Activated T-cell treated with anti-CD3 and anti-CD28 coated beads, Interleukin-2, amount 50 U/mL, for 72 hours (primary cell): ENCODE measurements around the gene TRMT61A. TPM values are rescaled to one million over a fixed set of nuclear protein-coding genes. Genes with fewer than 3 reads are reported as not detected.

Experiments used
- ATAC-seq, 2 donors: fragments of 150-1000 bp; cut with Tn5 transposase; replicated peaks in 1 of 2; 2 replicates each; pipeline ENCODE4 v1.10.0; 2021; ENCODE audit warnings: moderate library complexity in 2 of 2, mild to moderate bottlenecking in 1 of 2
- DNase-seq, 2 donors: peaks; one replicate each; pipeline ENCODE4 v3.0.0; 2021 to 2022; ENCODE audit warnings: mixed read lengths in 1 of 2
- H3K27ac Mint-ChIP-seq: one replicate; pipeline ENCODE4 v1.8.0; 2022; ENCODE audit warnings: mild to moderate bottlenecking, moderate library complexity, mixed read lengths
- H3K27me3 Mint-ChIP-seq: one replicate; pipeline ENCODE4 v1.8.0; 2022; ENCODE audit warnings: low read depth, mixed read lengths
- H3K36me3 Mint-ChIP-seq, 2 donors: one replicate each; pipeline ENCODE4 v1.8.0; 2022; ENCODE audit warnings: mixed read lengths in 2 of 2, mild to moderate bottlenecking in 1 of 2; ENCODE audit not compliant: insufficient read depth in 2 of 2
- H3K4me1 Mint-ChIP-seq: one replicate; pipeline ENCODE4 v1.8.0; 2022; ENCODE audit warnings: low read depth, mixed read lengths
- H3K4me3 Mint-ChIP-seq, 2 donors: one replicate each; pipeline ENCODE4 v1.8.0; 2022; ENCODE audit warnings: mild to moderate bottlenecking in 2 of 2, mixed read lengths in 2 of 2, moderate library complexity in 2 of 2
- H3K9me3 Mint-ChIP-seq, 2 donors: one replicate each; pipeline ENCODE4 v1.8.0; 2022; ENCODE audit warnings: mixed read lengths in 2 of 2
- total RNA-seq, 2 donors: library from RNA; stranded (reverse); gene quantifications; one replicate each; pipeline ENCODE4 v1.2.3, GENCODE V29; 2022

Gene TRMT61A
- total RNA-seq, 2 donors from 2014 or later: 6.3 to 8.4 TPM

DNA sequence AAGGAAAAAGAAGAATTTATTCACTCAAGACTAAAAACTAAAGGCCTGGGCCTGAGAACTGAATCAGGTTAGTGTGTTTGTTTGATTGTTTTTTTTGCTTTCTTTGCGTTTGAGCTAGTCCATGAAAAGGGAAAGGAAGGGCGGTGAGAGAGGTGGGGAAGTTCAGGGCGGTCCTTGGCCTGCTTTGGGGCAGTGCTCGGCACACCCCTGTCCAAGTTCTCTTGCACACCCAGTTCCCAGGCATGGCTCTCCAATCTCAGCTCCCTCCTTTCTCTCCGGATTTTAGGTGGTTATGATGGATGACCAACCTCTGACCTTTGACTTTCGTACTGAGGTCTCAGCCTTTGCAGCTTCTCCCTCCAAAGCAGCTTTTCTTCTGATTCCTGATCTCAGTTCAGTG, 45.1 kb downstream of the TRMT61A start:
- Mint-ChIP-seq H3K4me1 (no peaks in the 10 kb centered on the region), H3K27ac (no peak overlapping the region), H3K36me3 (peaks cover 1 to 6% of the 10 kb centered on the region in 2 donors), H3K4me3 (no peak overlapping the region), H3K9me3 (no peaks in the 10 kb centered on the region), H3K27me3 (no peaks in the 10 kb centered on the region)
- DNase-seq: no peak
- ATAC-seq: no peak

- Mint-ChIP-seq H3K27ac (no peak overlapping the region), H3K9me3 (no peaks in the 10 kb centered on the region), H3K36me3 (peaks cover 1 to 6% of the 10 kb centered on the region in 2 donors), H3K4me1 (no peaks in the 10 kb centered on the region), H3K27me3 (no peaks in the 10 kb centered on the region), H3K4me3 (no peak overlapping the region)
- ATAC-seq: no peak
- no peak for DNase-seq
Observed at GRCh38 chr14:103574707-103575285, 45.8 kb downstream of the TRMT61A start.

- DNase-seq: no peak
- no peaks in the 10 kb centered on the region for H3K9me3 Mint-ChIP-seq
- H3K36me3 Mint-ChIP-seq: peaks cover 1 to 6% of the 10 kb centered on the region in 2 donors
- H3K27me3 Mint-ChIP-seq: no peaks in the 10 kb centered on the region
- no peak overlapping the region for H3K4me3 Mint-ChIP-seq
- ATAC-seq: no peak
- no peaks in the 10 kb centered on the region for H3K4me1 Mint-ChIP-seq
- no peak overlapping the region for H3K27ac Mint-ChIP-seq
Observed at GRCh38 chr14:103576371-103577024, 47.5 kb downstream of the TRMT61A start.

DNA sequence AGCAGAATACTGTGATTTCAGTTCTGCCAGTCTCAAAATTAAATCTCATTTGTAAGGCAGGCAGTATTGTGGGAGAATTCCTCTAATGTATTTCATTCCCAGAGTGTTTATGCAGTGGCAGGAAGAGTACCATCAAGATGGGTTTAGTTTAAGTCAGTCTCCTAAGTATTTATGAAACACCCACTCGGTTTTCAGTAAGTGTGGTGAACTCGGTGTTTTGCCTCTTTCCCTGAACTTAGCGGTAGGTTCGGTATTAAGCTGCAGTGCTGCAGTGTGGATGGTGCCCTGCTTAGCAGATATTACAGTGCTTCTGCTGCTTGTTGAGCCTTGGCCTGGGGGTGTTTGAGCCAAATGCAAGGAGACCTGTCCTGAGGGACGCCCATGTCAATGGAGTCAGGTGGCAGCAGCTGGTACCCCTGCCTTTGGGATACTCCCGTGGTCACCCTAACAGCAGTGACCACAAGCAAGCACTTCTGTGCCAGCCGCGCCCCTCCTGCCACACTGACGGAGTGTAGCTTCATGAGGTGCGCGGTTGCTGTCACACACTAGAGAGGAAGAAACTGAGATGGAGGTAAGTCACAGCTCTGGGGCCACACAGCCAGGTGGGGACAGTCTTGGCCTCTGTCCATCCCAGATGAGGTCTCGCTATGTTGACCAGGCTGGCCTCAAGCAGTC, 49.5 kb downstream of the TRMT61A start:
- ATAC-seq (no peak), DNase-seq (no peak)
- no peaks in the 10 kb centered on the region for H3K9me3 Mint-ChIP-seq
- no peaks in the 10 kb centered on the region for H3K4me1 Mint-ChIP-seq
- no peaks in the 10 kb centered on the region for H3K27me3 Mint-ChIP-seq
- no peak overlapping the region for H3K4me3 Mint-ChIP-seq
- H3K27ac Mint-ChIP-seq: no peak overlapping the region
- peaks cover 1 to 6% of the 10 kb centered on the region in 2 donors for H3K36me3 Mint-ChIP-seq

DNA sequence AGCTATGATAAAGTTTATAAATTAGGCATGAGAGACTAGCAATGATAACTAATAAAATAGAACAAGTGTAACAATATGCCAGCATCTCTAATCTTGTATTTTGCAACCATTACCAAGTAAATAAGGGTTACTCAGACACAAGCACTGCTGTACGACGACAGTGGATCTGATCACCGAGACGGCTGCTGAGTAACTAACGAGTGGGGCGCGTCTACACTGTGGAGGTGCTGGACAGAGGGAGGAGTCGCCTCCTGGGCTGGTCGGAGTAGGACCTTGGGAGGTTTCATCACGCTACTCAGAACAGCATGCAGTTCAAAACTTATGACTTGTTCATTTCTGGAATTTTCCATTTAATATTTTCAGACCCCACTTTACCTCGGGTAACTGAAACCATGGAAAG, 52.2 kb downstream of the TRMT61A start:
- H3K27me3 Mint-ChIP-seq: no peaks in the 10 kb centered on the region
- ATAC-seq (no peak), DNase-seq (no peak)
- H3K4me3 Mint-ChIP-seq: no peak overlapping the region
- H3K4me1 Mint-ChIP-seq: no peaks in the 10 kb centered on the region
- H3K27ac Mint-ChIP-seq: no peak overlapping the region
- no peaks in the 10 kb centered on the region for H3K9me3 Mint-ChIP-seq
- no peaks in the 10 kb centered on the region for H3K36me3 Mint-ChIP-seq

DNA sequence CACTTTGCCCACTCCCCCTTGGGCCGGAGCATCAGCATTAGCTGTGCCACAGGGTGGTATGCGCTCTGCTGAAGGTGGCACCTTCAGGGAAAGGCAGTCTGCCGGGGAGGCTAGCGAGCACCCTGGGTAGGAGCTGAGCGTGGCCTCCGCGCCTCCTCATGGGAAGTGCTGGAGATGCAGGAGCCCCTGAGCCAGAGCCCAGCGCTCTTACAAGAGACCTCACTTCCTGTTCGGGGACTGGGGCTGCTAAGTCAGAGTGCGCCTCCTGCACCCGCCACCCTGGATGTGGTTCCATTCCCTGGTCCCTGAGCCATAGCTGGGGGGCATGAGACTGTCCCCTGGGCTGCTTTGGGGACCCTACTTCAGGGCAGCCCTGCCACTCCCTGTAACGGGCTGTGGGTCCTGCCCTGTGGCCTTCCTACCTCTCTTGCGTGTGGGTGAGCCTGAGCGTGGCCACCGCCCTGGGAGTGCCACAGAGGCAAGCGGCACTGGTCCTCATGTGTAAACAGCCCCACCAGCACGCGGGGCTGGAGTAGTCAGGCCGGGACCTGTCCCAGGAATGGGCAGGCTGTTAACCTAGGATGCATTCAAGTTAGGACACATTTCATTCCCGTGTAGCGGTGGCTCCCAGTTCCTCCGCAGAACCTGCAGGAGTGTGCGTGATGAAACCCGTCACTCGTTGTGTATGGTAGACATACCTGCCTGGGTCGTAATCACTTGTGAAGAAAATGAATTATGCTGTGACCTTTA, 53.1 kb downstream of the TRMT61A start:
- Mint-ChIP-seq H3K36me3 (no peaks in the 10 kb centered on the region), H3K9me3 (no peaks in the 10 kb centered on the region), H3K4me1 (no peaks in the 10 kb centered on the region), H3K4me3 (no peak overlapping the region), H3K27ac (no peak overlapping the region), H3K27me3 (no peaks in the 10 kb centered on the region)
- no peak for ATAC-seq
- no peak for DNase-seq

DNA sequence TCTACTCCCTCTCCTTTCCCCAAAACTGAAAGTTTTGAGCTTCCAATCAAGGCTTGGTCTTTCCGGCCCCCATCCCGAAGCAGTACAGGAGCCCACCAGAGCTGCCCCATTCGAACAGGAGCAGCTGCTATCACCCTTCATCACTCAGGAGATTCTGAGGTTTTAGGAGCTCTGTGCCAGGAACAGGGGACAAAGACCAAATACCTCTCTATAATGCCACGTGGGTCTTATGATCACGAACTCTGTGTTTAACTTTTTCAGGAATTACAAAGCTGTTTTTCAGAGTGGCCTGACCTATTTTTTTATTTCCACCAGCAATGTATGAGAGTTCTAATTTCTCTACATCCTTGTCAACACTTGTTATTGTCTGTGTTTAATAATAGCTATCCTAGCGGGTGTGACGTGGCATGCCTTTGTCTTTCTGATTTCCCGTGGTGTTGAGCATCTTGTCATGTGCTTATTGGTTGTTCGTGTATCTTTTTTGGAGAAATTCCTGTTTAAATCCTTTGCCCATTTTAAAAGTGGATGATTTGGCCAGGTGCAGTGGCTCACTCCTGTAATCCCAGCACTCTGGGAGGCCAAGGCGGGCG, 55.4 kb downstream of the TRMT61A start:
- Mint-ChIP-seq H3K27me3 (no peaks in the 10 kb centered on the region), H3K27ac (no peak overlapping the region), H3K4me3 (no peak overlapping the region), H3K9me3 (no peaks in the 10 kb centered on the region), H3K36me3 (peaks cover 0 to 2% of the 10 kb centered on the region in 2 donors), H3K4me1 (no peaks in the 10 kb centered on the region)
- ATAC-seq: no peak
- no peak for DNase-seq

Other genes starting within 250 kb of the TRMT61A start
- gene EIF5, start 195.0 kb upstream of the TRMT61A start, total RNA-seq: 100 to 1,000 TPM; 295 to 377 TPM
- 10 to 100 TPM; 80.6 to 95.5 TPM for gene MARK3, start 143.8 kb upstream of the TRMT61A start, total RNA-seq
- 1 to 10 TPM; 7.0 to 9.5 TPM for gene CKB, start 6.4 kb upstream of the TRMT61A start, total RNA-seq
- gene BAG5, start 33.5 kb downstream of the TRMT61A start, total RNA-seq: 10 to 100 TPM; 29.3 TPM
- 10 to 100 TPM; 40.0 to 47.8 TPM for gene COA8, start 33.8 kb downstream of the TRMT61A start, total RNA-seq
- gene KLC1, start 100.0 kb downstream of the TRMT61A start, total RNA-seq: 100 to 1,000 TPM; 165 to 177 TPM
- 10 to 100 TPM; 31.5 to 47.4 TPM for gene XRCC3, start 186.3 kb downstream of the TRMT61A start, total RNA-seq
- 10 to 100 TPM; 11.6 to 15.7 TPM for gene ZFYVE21, start 186.6 kb downstream of the TRMT61A start, total RNA-seq